ENCODE data around the gene TNFRSF17. TPM values are rescaled to one million over a fixed set of nuclear protein-coding genes. Genes with fewer than 3 reads are reported as not detected.
"Not testable (repeated sequence)": the region's sequence is repeated elsewhere in the genome, so short reads cannot be mapped to it uniquely, and the experiment has no call there.

TNFRSF17 gene
- total and polyA plus RNA-seq, 2 of the 13 experiments (the other 11 are each of a cell fraction or from before 2014, with no cell fraction given): not detected

- H3K4me2 ChIP-seq (ENCODE audit: low read depth, low read length); DNase-seq (ENCODE audit: low spot score); H3K27ac ChIP-seq (ENCODE audit: extremely low read length, insufficient read depth, low read length); FAIRE-seq; H3K4me3 ChIP-seq (replicated peaks in 1 of 3; ENCODE audit: insufficient read depth in 1 of 3, low read depth in 2 of 3, low read length in 3 of 3); H3K36me3 ChIP-seq (replicated peaks in 1 of 2; ENCODE audit: control insufficient read depth in 1 of 2, insufficient read depth in 2 of 2, low read length in 2 of 2); ATAC-seq; BruUV-seq (replicated peaks); H4K20me1 ChIP-seq (ENCODE audit: insufficient read depth, low read length); CTCF ChIA-PET (ENCODE audit: low intra/inter-chr PET ratio, low total read pairs); POLR2A ChIA-PET; H3K9ac ChIP-seq (ENCODE audit: insufficient read depth, low read depth, low read length); H3K9me3 ChIP-seq (ENCODE audit: low read length); H2AFZ ChIP-seq (ENCODE audit: low read length); in situ Hi-C loops (cut with HindIII; ENCODE audit: extremely low pct_ligation_motif_present, low pct_unique_long_range_greater_than_20kb); H3K79me2 ChIP-seq (ENCODE audit: insufficient read depth, low read length): not testable (repeated sequence)
- 52% methylated on average over 5 of the region's 5 CpGs for WGBS (ENCODE audit: low lambda C conversion rate)
- peaks cover 24% of the 10 kb centered on the region for H3K4me1 ChIP-seq (ENCODE audit: insufficient read depth, low read length)
- peaks cover 4 to 14% of the 10 kb centered on the region in 2 experiments; a peak in 4 of 5 replicates for H3K27me3 ChIP-seq (ENCODE audit: control insufficient read depth in 1 of 2, insufficient read depth in 2 of 2, low read length in 2 of 2)
- intact Hi-C loops (cut with micrococcal nuclease; ENCODE audit: unreplicated experiment): loop anchor here (10.0 kb wide), 1 partner anchor 55 kb away; the partner anchor contains the start of gene GSPT1
- 0 out of 2 replicates have a peak, but pooled peaks have one; percentile 54 for TF ChIP-seq FOXO4 (CRISPR knock-in tag; conservative IDR thresholded peaks at IDR 0.05)
Measured at GRCh38 chr16:11970292-11970691, 5.3 kb downstream of the TNFRSF17 start.

DNA sequence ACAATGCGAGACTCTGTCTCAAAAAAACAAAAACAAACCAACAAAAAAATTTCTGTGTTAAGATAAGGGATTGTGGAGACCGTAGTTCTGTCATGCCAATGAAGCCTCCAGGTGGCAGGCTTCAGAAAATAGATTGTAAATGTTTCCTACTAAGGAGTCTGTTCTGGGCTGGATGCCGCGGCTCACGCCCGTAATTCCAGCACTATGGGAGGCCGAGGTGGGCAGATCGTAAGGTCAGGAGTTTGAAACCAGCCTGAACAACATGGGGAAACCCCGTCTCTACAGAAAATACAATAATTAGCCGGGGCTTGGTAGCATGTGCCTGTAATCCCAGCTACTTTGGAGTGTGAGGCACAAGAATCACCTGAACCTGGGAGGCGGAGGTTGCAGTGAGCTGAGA, 7.1 kb downstream of the TNFRSF17 start:
- no peaks in the 10 kb centered on the region for H4K20me1 ChIP-seq (ENCODE audit: insufficient read depth, low read length)
- CTCF ChIA-PET (ENCODE audit: low intra/inter-chr PET ratio, low total read pairs): interaction anchor here (1.5 to 4.9 kb wide), 2 partner anchors 93 to 95 kb away, joined by 3 to 43 read pairs; no protein-coding TSS in a partner anchor
- peak overlapping the region in 1 of 3 experiments; percentile 1; a peak in 1 of 6 replicates for H3K4me3 ChIP-seq (replicated peaks in 1 of 3; ENCODE audit: insufficient read depth in 1 of 3, low read depth in 2 of 3, low read length in 3 of 3)
- intact Hi-C loops (cut with micrococcal nuclease; ENCODE audit: unreplicated experiment): loop anchor here (1.0 to 10.0 kb wide), 2 partner anchors 57 to 96 kb away; partner anchors contain the start of gene GSPT1
- FAIRE-seq (peak; percentile 81), DNase-seq (ENCODE audit: low spot score) (peak; percentile 72), ATAC-seq (peak; percentile 48)
- 33% methylated on average over 11 of the region's 11 CpGs for WGBS (ENCODE audit: low lambda C conversion rate)
- no peak overlapping the region for H3K27ac ChIP-seq (ENCODE audit: extremely low read length, insufficient read depth, low read length)
- BruUV-seq (replicated peaks): no TSS peak
- H3K36me3 ChIP-seq (replicated peaks in 1 of 2; ENCODE audit: control insufficient read depth in 1 of 2, insufficient read depth in 2 of 2, low read length in 2 of 2): no peaks in the 10 kb centered on the region
- peaks cover 30% of the 10 kb centered on the region for H3K4me1 ChIP-seq (ENCODE audit: insufficient read depth, low read length)
- POLR2A ChIA-PET: no interaction called here
- in situ Hi-C loops (cut with HindIII; ENCODE audit: extremely low pct_ligation_motif_present, low pct_unique_long_range_greater_than_20kb): no loop called here
- peak overlapping the region; percentile 1 for H2AFZ ChIP-seq (ENCODE audit: low read length)
- peaks cover 5% of the 10 kb centered on the region for H3K79me2 ChIP-seq (ENCODE audit: insufficient read depth, low read length)
- H3K9ac ChIP-seq (ENCODE audit: insufficient read depth, low read depth, low read length): no peak overlapping the region
- H3K9me3 ChIP-seq (ENCODE audit: low read length): no peaks in the 10 kb centered on the region
- H3K27me3 ChIP-seq (ENCODE audit: control insufficient read depth in 1 of 2, insufficient read depth in 2 of 2, low read length in 2 of 2): peaks cover 3 to 5% of the 10 kb centered on the region in 2 experiments; a peak in 4 of 5 replicates
- peak overlapping the region; percentile 56 for H3K4me2 ChIP-seq (ENCODE audit: low read depth, low read length)
- TF ChIP-seq SRF (IDR thresholded peaks at IDR 0.05; ENCODE audit: low read depth, low read length) (no peak), ZNF350 (CRISPR knock-in tag; IDR thresholded peaks at IDR 0.05; ENCODE audit: borderline replicate concordance, low read depth) (peak; percentile 63; the same call in 1 of the 2 replicates), GATA4 (IDR thresholded peaks at IDR 0.05; ENCODE audit: borderline replicate concordance, low read depth) (no peak), KDM5A (IDR thresholded peaks at IDR 0.05; ENCODE audit: borderline replicate concordance, low read length) (no peak), HES4 (CRISPR knock-in tag; IDR thresholded peaks at IDR 0.05; ENCODE audit: borderline replicate concordance) (no peak), FOXA3 (CRISPR knock-in tag; IDR thresholded peaks at IDR 0.05) (no peak), SRSF4 (IDR thresholded peaks at IDR 0.05; ENCODE audit: low read depth, low read length, poor library complexity, severe bottlenecking) (no peak), KDM5B (CRISPR knock-in tag; IDR thresholded peaks at IDR 0.05; ENCODE audit: borderline replicate concordance) (0 out of 2 replicates have a peak, but pooled peaks have one; percentile 18), ZNF580 (CRISPR knock-in tag; IDR thresholded peaks at IDR 0.05; ENCODE audit: borderline replicate concordance, low read depth) (no peak), CHD4 (IDR thresholded peaks at IDR 0.05; ENCODE audit: borderline replicate concordance, low read length) (no peak)
- TF ChIP-seq, protein P1, sequence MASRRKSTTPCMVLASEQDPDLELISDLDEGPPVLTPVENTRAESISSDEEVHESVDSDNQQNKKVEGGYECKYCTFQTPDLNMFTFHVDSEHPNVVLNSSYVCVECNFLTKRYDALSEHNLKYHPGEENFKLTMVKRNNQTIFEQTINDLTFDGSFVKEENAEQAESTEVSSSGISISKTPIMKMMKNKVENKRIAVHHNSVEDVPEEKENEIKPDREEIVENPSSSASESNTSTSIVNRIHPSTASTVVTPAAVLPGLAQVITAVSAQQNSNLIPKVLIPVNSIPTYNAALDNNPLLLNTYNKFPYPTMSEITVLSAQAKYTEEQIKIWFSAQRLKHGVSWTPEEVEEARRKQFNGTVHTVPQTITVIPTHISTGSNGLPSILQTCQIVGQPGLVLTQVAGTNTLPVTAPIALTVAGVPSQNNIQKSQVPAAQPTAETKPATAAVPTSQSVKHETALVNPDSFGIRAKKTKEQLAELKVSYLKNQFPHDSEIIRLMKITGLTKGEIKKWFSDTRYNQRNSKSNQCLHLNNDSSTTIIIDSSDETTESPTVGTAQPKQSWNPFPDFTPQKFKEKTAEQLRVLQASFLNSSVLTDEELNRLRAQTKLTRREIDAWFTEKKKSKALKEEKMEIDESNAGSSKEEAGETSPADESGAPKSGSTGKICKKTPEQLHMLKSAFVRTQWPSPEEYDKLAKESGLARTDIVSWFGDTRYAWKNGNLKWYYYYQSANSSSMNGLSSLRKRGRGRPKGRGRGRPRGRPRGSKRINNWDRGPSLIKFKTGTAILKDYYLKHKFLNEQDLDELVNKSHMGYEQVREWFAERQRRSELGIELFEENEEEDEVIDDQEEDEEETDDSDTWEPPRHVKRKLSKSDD (CRISPR knock-in tag; IDR thresholded peaks at IDR 0.05; ENCODE audit: low read depth): no peak

Data from HepG2 (cell line).